ENCODE results near the gene APLP2.

APLP2 gene

DNA sequence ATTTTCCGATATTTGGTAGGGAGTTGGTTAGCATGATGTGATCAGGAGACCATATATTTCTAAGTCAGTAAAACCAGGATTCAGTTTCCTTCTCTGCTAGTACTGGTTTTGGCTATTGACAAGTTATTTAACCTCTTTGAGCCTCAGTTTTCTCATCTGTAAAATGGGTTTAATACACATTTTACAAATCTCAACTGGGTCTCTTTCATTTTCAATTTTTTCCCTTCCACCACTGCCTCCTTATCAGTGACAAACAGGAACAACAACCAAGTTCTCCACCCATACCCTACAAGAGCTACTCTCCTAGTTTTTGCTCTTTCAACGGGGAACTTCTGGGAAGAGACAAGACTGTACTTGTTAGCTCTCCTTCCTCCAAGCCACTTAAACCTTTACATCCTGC, 6.2 kb upstream of the APLP2 start:
- Histone ChIP-seq H3K27me3 (ENCODE audit: low read length) (no peaks in the 10 kb centered on the region), H3K9me3 (ENCODE audit: insufficient read depth, low read length) (no peaks in the 10 kb centered on the region), H2AFZ (ENCODE audit: low read depth, low read length, severe bottlenecking) (no peak overlapping the region), H3K27ac (ENCODE audit: low read depth, low read length) (no peak overlapping the region), H3K79me2 (ENCODE audit: insufficient read depth, low read length) (no peaks in the 10 kb centered on the region), H3K9me2 (replicated peaks; ENCODE audit: insufficient read depth, low read length) (no peaks in the 10 kb centered on the region), H3K9ac (ENCODE audit: low read length) (no peak overlapping the region), H3K4me3 (ENCODE audit: insufficient read depth, low read length, poor library complexity, severe bottlenecking) (no peak overlapping the region), H3K4me2 (ENCODE audit: low read depth, low read length, poor library complexity, severe bottlenecking) (no peak overlapping the region), H3K36me3 (ENCODE audit: low read length) (no peaks in the 10 kb centered on the region), H4K20me1 (ENCODE audit: low read depth, low read length) (no peaks in the 10 kb centered on the region), H3F3A (ENCODE audit: insufficient read depth) (no peaks in the 10 kb centered on the region)
- TF ChIP-seq, protein P1, sequence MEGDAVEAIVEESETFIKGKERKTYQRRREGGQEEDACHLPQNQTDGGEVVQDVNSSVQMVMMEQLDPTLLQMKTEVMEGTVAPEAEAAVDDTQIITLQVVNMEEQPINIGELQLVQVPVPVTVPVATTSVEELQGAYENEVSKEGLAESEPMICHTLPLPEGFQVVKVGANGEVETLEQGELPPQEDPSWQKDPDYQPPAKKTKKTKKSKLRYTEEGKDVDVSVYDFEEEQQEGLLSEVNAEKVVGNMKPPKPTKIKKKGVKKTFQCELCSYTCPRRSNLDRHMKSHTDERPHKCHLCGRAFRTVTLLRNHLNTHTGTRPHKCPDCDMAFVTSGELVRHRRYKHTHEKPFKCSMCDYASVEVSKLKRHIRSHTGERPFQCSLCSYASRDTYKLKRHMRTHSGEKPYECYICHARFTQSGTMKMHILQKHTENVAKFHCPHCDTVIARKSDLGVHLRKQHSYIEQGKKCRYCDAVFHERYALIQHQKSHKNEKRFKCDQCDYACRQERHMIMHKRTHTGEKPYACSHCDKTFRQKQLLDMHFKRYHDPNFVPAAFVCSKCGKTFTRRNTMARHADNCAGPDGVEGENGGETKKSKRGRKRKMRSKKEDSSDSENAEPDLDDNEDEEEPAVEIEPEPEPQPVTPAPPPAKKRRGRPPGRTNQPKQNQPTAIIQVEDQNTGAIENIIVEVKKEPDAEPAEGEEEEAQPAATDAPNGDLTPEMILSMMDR (IDR thresholded peaks at IDR 0.05; ENCODE audit: insufficient read depth, low read length, poor library complexity, severe bottlenecking) = no peak
- TF ChIP-seq EZH2phosphoT487 (conservative IDR thresholded peaks at IDR 0.05; ENCODE audit: low read length) = no peak

- H3K79me2 ChIP-seq (ENCODE audit: insufficient read depth, low read length) = no peaks in the 10 kb centered on the region
- H3K9me2 ChIP-seq (replicated peaks; ENCODE audit: insufficient read depth, low read length) = no peaks in the 10 kb centered on the region
- no peak overlapping the region for H3K4me3 ChIP-seq (ENCODE audit: insufficient read depth, low read length, poor library complexity, severe bottlenecking)
- H3K36me3 ChIP-seq (ENCODE audit: low read length) = no peaks in the 10 kb centered on the region
- no peak for TF ChIP-seq EZH2phosphoT487 (conservative IDR thresholded peaks at IDR 0.05; ENCODE audit: low read length)
- TF ChIP-seq, protein P1 (IDR thresholded peaks at IDR 0.05; ENCODE audit: insufficient read depth, low read length, poor library complexity, severe bottlenecking) = no peak
- H3K27ac ChIP-seq (ENCODE audit: low read depth, low read length) = no peak overlapping the region
- no peak overlapping the region for H3K4me2 ChIP-seq (ENCODE audit: low read depth, low read length, poor library complexity, severe bottlenecking)
- no peak overlapping the region for H2AFZ ChIP-seq (ENCODE audit: low read depth, low read length, severe bottlenecking)
- no peaks in the 10 kb centered on the region for H3K27me3 ChIP-seq (ENCODE audit: low read length)
- no peaks in the 10 kb centered on the region for H3F3A ChIP-seq (ENCODE audit: insufficient read depth)
- no peaks in the 10 kb centered on the region for H4K20me1 ChIP-seq (ENCODE audit: low read depth, low read length)
- H3K9me3 ChIP-seq (ENCODE audit: insufficient read depth, low read length) = no peaks in the 10 kb centered on the region
- no peak overlapping the region for H3K9ac ChIP-seq (ENCODE audit: low read length)
Observed at GRCh38 chr11:130064596-130064995, 5.1 kb upstream of the APLP2 start.

- Histone ChIP-seq H3K9me2 (replicated peaks; ENCODE audit: insufficient read depth, low read length) (no peaks in the 10 kb centered on the region), H3K27me3 (ENCODE audit: low read length) (no peaks in the 10 kb centered on the region), H4K20me1 (ENCODE audit: low read depth, low read length) (no peaks in the 10 kb centered on the region), H3K36me3 (ENCODE audit: low read length) (no peaks in the 10 kb centered on the region), H3K27ac (ENCODE audit: low read depth, low read length) (no peak overlapping the region), H3K4me2 (ENCODE audit: low read depth, low read length, poor library complexity, severe bottlenecking) (no peak overlapping the region), H3K79me2 (ENCODE audit: insufficient read depth, low read length) (peaks cover 10% of the 10 kb centered on the region), H3K9me3 (ENCODE audit: insufficient read depth, low read length) (no peaks in the 10 kb centered on the region), H3K9ac (ENCODE audit: low read length) (no peak overlapping the region), H3K4me3 (ENCODE audit: insufficient read depth, low read length, poor library complexity, severe bottlenecking) (no peak overlapping the region), H2AFZ (ENCODE audit: low read depth, low read length, severe bottlenecking) (no peak overlapping the region), H3F3A (ENCODE audit: insufficient read depth) (no peaks in the 10 kb centered on the region)
- TF ChIP-seq, protein P1 (IDR thresholded peaks at IDR 0.05; ENCODE audit: insufficient read depth, low read length, poor library complexity, severe bottlenecking) = no peak
Observed at GRCh38 chr11:130066338-130066737, 3.4 kb upstream of the APLP2 start.
